Renal pelvis (tissue), 4 donors: Measurements from ENCODE around the gene RAB39B. TPM values are rescaled to one million over a fixed set of nuclear protein-coding genes. Genes with fewer than 3 reads are reported as not detected.

Source experiments
- DNase-seq: peaks from one replicate; pipeline ENCODE4 v3.0.0-alpha.2; 2013
- polyA plus RNA-seq, 3 donors: library from polyadenylated mRNA; unstranded; fragments of 120-200 nt; gene quantifications; one replicate each; pipeline ENCODE4 v1.2.1, GENCODE V29; 2013; ENCODE audit not compliant: insufficient read length in 3 of 3

The RAB39B gene
- polyA plus RNA-seq, 3 donors, result 2.8 to 2.9 (median 2.8) TPM

- DNase-seq, result peak; percentile 10
These were observed 47.3 kb downstream of the RAB39B start for GRCh38 chrX:155216940-155217440.

- peak; percentile 94 for DNase-seq
These were observed 47.9 kb downstream of the RAB39B start, which contains the start of gene VBP1 for GRCh38 chrX:155216179-155216939. Gene VBP1 (plus strand): TSS chrX:155216460. CDS start chrX:155216483, 23 bp downstream.

GRCh38 chrX:155215443-155216178, 48.7 kb downstream of the RAB39B start:
- no peak for DNase-seq

- DNase-seq, result no peak
These were observed 50.6 kb downstream of the RAB39B start for GRCh38 chrX:155213731-155214130.

GRCh38 chrX:155211208-155211607, 53.1 kb downstream of the RAB39B start:
- DNase-seq, result no peak

Other genes with a start within 250 kb of the RAB39B start
- gene F8, start 241.8 kb downstream of the RAB39B start, polyA plus RNA-seq, result 10 to 100 TPM; 12.0 to 14.2 (median 13.3) TPM
- gene FUNDC2, start 237.6 kb downstream of the RAB39B start, polyA plus RNA-seq, result 100 to 1,000 TPM; 100 to 121 (median 110) TPM
- 1 to 10 TPM; 7.1 to 9.7 (median 8.0) TPM for gene CMC4, start 193.4 kb downstream of the RAB39B start, polyA plus RNA-seq
- 10 to 100 TPM; 17.9 to 21.2 (median 18.2) TPM for gene MTCP1, start 193.4 kb downstream of the RAB39B start, polyA plus RNA-seq
- gene BRCC3, start 193.0 kb downstream of the RAB39B start, polyA plus RNA-seq, result 10 to 100 TPM; 23.8 to 29.5 (median 25.7) TPM
- gene VBP1, start 48.0 kb downstream of the RAB39B start, polyA plus RNA-seq, result 10 to 100 TPM; 69.0 to 73.1 (median 69.4) TPM
- 1 to 10 TPM; 3.1 to 4.6 (median 3.7) TPM for gene CLIC2, start 70.1 kb upstream of the RAB39B start, polyA plus RNA-seq
- not detected for gene F8A2, start 117.6 kb upstream of the RAB39B start, polyA plus RNA-seq
- gene F8A3, start 194.1 kb upstream of the RAB39B start, polyA plus RNA-seq, result 10 to 100 TPM in 1 of 3 donors, 1 to 10 TPM in 2; 7.6 to 13.4 (median 9.6) TPM